K562 (cell line): ENCODE results near the gene PITPNC1. TPM values are rescaled to one million over a fixed set of nuclear protein-coding genes. Genes with fewer than 3 reads are reported as not detected.

ENCODE experiments used
- ATAC-seq: fragments of 200-7000 bp; cut with Tn5 transposase; 3 replicates; pipeline ENCODE4 v1.9.1; 2020; ENCODE audit warnings: moderate library complexity
- BruUV-seq: library from RNA; stranded (reverse); fragments of 400-500 nt; replicated peaks from 2 replicates; lab custom pipeline; 2021; lab: Mats Ljungman, UMichigan
- CTCF ChIA-PET: fragments of 300-600 bp; formaldehyde crosslinking; extraction: SDS; loops from one replicate; lab custom pipeline; 2021; ENCODE audit warnings: low intra/inter-chr PET ratio; lab: Yijun Ruan, JAX
- POLR2A ChIA-PET: fragments of 300-600, 350-650 bp; sonication (Branson Sonifier 250); formaldehyde crosslinking; extraction: SDS; loops from one replicate; lab custom pipeline; 2021; ENCODE audit warnings: antibody characterized with exemption, inconsistent platforms; lab: Yijun Ruan, JAX
- DNase-seq, 4 experiments: peaks; one replicate each; pipeline versions ENCODE4 v3.0.0 to v3.0.0-alpha.2; 2011 to 2018; ENCODE audit warnings: low spot score in 3 of 4, mixed read lengths in 3 of 4; ENCODE audit errors: extremely low read depth in 1 of 4
- FAIRE-seq: peaks from 2 replicates; lab custom pipeline; 2011; peaks lifted over from hg19 to GRCh38; lab: Jason Lieb, UNC
- H2AFZ ChIP-seq: 2 replicates; pipeline ENCODE4 v1.6.0; 2011; ENCODE audit warnings: low read depth, low read length, control low read depth, inconsistent platforms
- H3K27ac ChIP-seq: fragments of 200-600 bp; 3 replicates; pipeline ENCODE4 v1.8.0; 2011; ENCODE audit warnings: low read depth, mild to moderate bottlenecking, control low read depth, inconsistent platforms, low read length, moderate library complexity, mixed read lengths; ENCODE audit errors: extremely low read depth
- H3K27me3 ChIP-seq, 2 experiments: fragments of 300-600 bp in 1 of 2; 2 replicates in 1 of 2; 3 replicates in 1 of 2; pipeline versions ENCODE4 v1.6.0 to v1.8.0; 2011; ENCODE audit warnings: inconsistent platforms in 2 of 2, low read length in 2 of 2, mild to moderate bottlenecking in 1 of 2, mixed read lengths in 1 of 2, moderate library complexity in 1 of 2; ENCODE audit not compliant: control insufficient read depth in 2 of 2, insufficient read depth in 2 of 2
- H3K36me3 ChIP-seq: fragments of 300-600 bp; 3 replicates; pipeline ENCODE4 v1.8.0; 2011; ENCODE audit warnings: mild to moderate bottlenecking, low read length, inconsistent platforms; ENCODE audit not compliant: control insufficient read depth, insufficient read depth
- H3K4me1 ChIP-seq, 2 experiments: fragments of 200-600 bp in 1 of 2; replicated peaks in 1 of 2; 2 replicates in 1 of 2; 3 replicates in 1 of 2; pipeline versions ENCODE4 v1.5.1 to v1.8.0; 2011; ENCODE audit warnings: inconsistent platforms in 2 of 2, low read length in 2 of 2, mild to moderate bottlenecking in 1 of 2, mixed read lengths in 1 of 2, moderate library complexity in 1 of 2; ENCODE audit not compliant: control insufficient read depth in 2 of 2, insufficient read depth in 2 of 2
- H3K4me2 ChIP-seq: 2 replicates; pipeline ENCODE4 v1.6.1; 2011; ENCODE audit warnings: low read length, control low read depth, inconsistent platforms, mixed read lengths; ENCODE audit not compliant: insufficient read depth
- H3K4me3 ChIP-seq: fragments of 200-600 bp; sonication (generic), shearing (Covaris generic); 2 replicates; pipeline ENCODE4 v1.5.1; 2016; ENCODE audit warnings: control low read depth, inconsistent platforms
- H3K79me2 ChIP-seq: fragments of 200-600 bp; 3 replicates; pipeline ENCODE4 v1.8.0; 2011; ENCODE audit warnings: low read length, inconsistent platforms; ENCODE audit not compliant: control insufficient read depth, insufficient read depth
- H3K9ac ChIP-seq, 2 experiments: 2 replicates each; pipeline versions ENCODE4 v1.6.0 to v1.6.1; 2011; ENCODE audit warnings: low read depth in 2 of 2, low read length in 2 of 2, control low read depth in 1 of 2, inconsistent platforms in 1 of 2, mild to moderate bottlenecking in 1 of 2, mixed read lengths in 1 of 2; ENCODE audit not compliant: insufficient read depth in 1 of 2
- H3K9me1 ChIP-seq: one replicate; pipeline ENCODE4 v1.6.0; 2011; ENCODE audit warnings: inconsistent platforms, mild to moderate bottlenecking, low read length, moderate library complexity; ENCODE audit not compliant: control insufficient read depth, insufficient read depth
- H3K9me3 ChIP-seq: replicated peaks from 2 replicates; pipeline ENCODE4 v1.5.1; 2011; ENCODE audit warnings: low read depth, low read length, inconsistent platforms; ENCODE audit not compliant: control insufficient read depth, insufficient read depth
- H4K20me1 ChIP-seq: replicated peaks from 2 replicates; pipeline ENCODE4 v1.6.1; 2011; ENCODE audit warnings: low read length, inconsistent platforms, mixed read lengths; ENCODE audit not compliant: control insufficient read depth, insufficient read depth
- BACH1 ChIP-seq: fragments of 200-800 bp; sonication (Bioruptor generic); IDR thresholded peaks from 2 replicates; pipeline ENCODE4 v1.6.1; 2016; ENCODE audit warnings: missing genetic modification characterization, missing compliant biosample characterization
- CC2D1A ChIP-seq: fragments of 450-650 bp; IDR thresholded peaks from 2 replicates; pipeline ENCODE4 v1.6.1; 2017; ENCODE audit warnings: mild to moderate bottlenecking
- ELF1 ChIP-seq: fragments of 200-800 bp; sonication (Bioruptor generic); IDR thresholded peaks from 2 replicates; pipeline ENCODE4 v1.6.1; 2016; ENCODE audit warnings: missing genetic modification characterization, missing compliant biosample characterization
- NR1H2 ChIP-seq: sonication (generic); formaldehyde crosslinking; IDR thresholded peaks from 2 replicates; pipeline ENCODE4 v1.4.0; 2020; ENCODE audit warnings: mild to moderate bottlenecking, missing genetic modification reagents
- OTX1 ChIP-seq: fragments of 450-650 bp; formaldehyde crosslinking; IDR thresholded peaks from 2 replicates; pipeline ENCODE4 v1.4.0; 2022; ENCODE audit warnings: mild to moderate bottlenecking
- SMARCA5 ChIP-seq: fragments of 450-650 bp; IDR thresholded peaks from 2 replicates; pipeline ENCODE4 v1.6.1; 2016
- ZKSCAN1 ChIP-seq: fragments of 150-350 bp; IDR thresholded peaks from 2 replicates; pipeline ENCODE4 v1.6.1; 2016; ENCODE audit warnings: low read depth, low read length
- ZNF717 ChIP-seq: fragments of 250-450 bp; sonication (Bioruptor Pico); IDR thresholded peaks from 2 replicates; pipeline ENCODE4 v1.5.0; 2021
- WGBS: fragments of 100-300 bp; shearing (Covaris generic); methylation state at CpG from one replicate; pipeline ENCODE4 v1.1.6; 2016; ENCODE audit warnings: low coverage, mixed read lengths; ENCODE audit not compliant: insufficient coverage; ENCODE audit errors: missing lambda C conversion rate; 5-methylcytosine and 5-hydroxymethylcytosine counted together
- in situ Hi-C: fragments of 300-500 bp; cut with MboI; formaldehyde crosslinking; loops from 4 replicates; pipeline ENCODE4 v1.15.0; 2018; ENCODE audit warnings: inconsistent platforms, mixed read lengths
- intact Hi-C: fragments of 100-400 bp; cut with micrococcal nuclease; formaldehyde crosslinking; loops from 2 replicates; pipeline ENCODE4 v1.14.2; 2022
- polyA plus RNA-seq, 8 experiments: library from polyadenylated mRNA; depleted of rRNA in 4 of 8; stranded (reverse) in 5 of 8; unstranded in 3 of 8; fragments of >200 nt; fragmentation: Nextera tagmentation in 2 of 8; fragmentation: Illumina TruSeq in 1 of 8; extraction: Ambion mirVana in 2 of 8; extraction: Trizol in 1 of 8; gene quantifications; 2 replicates each; pipeline versions ENCODE4 v1.2.1 to v1.2.3, GENCODE V29; 2011 to 2014; ENCODE audit warnings: inconsistent platforms in 1 of 8, missing spikeins in 1 of 8
- total RNA-seq, 7 experiments: library from RNA; depleted of rRNA in 6 of 7; stranded (reverse); fragments of >200 nt in 6 of 7; fragmentation: Illumina TruSeq in 2 of 7; extraction: Trizol in 2 of 7; gene quantifications; 2 replicates each; pipeline versions ENCODE4 v1.2.1 to v1.2.3, GENCODE V29; 2011 to 2021; ENCODE audit warnings: low replicate concordance in 1 of 7
- TF ChIP-seq, protein P1 (sequence below): sonication (generic); formaldehyde crosslinking; IDR thresholded peaks from 2 replicates; pipeline ENCODE4 v1.9.0; 2022; ENCODE audit warnings: mild to moderate bottlenecking, missing genetic modification reagents

The PITPNC1 gene
- total and polyA plus RNA-seq, 9 of the 15 experiments (the other 6 are each of a cell fraction or from before 2014, with no cell fraction given): 0.11 to 1.1 (median 0.65) TPM

DNA sequence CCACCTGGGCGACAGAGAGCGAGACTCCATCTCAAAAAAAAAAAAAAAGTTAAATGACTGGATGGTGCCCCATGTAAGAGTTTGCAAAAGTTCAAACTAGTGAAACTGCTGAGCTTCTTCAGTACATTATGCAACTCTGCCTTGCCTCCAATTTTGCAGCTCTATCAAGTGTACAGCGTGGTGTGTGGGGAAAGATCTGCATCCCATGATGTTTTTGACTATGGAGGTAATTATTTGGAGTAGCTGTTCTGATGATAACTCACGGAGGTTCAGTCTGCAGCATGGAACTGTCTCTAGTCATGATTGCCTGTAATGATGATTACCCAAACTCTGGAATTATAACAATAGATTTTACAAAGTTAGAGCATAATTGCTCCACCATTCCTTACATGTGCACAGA, 149.6 kb downstream of the PITPNC1 start:
- Histone ChIP-seq H3K79me2 (no peaks in the 10 kb centered on the region), H3K36me3 (no peaks in the 10 kb centered on the region), H3K4me1 (peaks cover 0 to 4% of the 10 kb centered on the region in 2 experiments; a peak in 1 of 5 replicates), H2AFZ (no peak overlapping the region), H3K9me3 (no peaks in the 10 kb centered on the region), H3K9ac (no peak overlapping the region), H3K4me2 (no peak overlapping the region), H3K9me1 (no peaks in the 10 kb centered on the region), H3K27ac (no peak overlapping the region), H4K20me1 (0 out of 2 replicates have a peak, but pooled peaks cover 8% of the 10 kb centered on the region), H3K4me3 (no peak overlapping the region), H3K27me3 (peaks cover 29 to 40% of the 10 kb centered on the region in 2 experiments)
- no peak for DNase-seq
- CTCF ChIA-PET: no interaction called here
- ATAC-seq: no peak
- no TSS peak for BruUV-seq
- intact Hi-C loops: no loop called here
- FAIRE-seq: no peak
- in situ Hi-C loops: no loop called here
- POLR2A ChIA-PET: interaction anchor here (0.6 to 0.9 kb wide), 2 partner anchors 15 to 140 kb away, joined by 3 to 5 read pairs; no protein-coding TSS in a partner anchor
- TF ChIP-seq OTX1 (CRISPR knock-in tag): no peak
- no peak for TF ChIP-seq ZKSCAN1
- TF ChIP-seq, protein P1, sequence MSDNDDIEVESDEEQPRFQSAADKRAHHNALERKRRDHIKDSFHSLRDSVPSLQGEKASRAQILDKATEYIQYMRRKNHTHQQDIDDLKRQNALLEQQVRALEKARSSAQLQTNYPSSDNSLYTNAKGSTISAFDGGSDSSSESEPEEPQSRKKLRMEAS: no peak
- 0% methylated on average over 4 of the region's 4 CpGs for WGBS

DNA sequence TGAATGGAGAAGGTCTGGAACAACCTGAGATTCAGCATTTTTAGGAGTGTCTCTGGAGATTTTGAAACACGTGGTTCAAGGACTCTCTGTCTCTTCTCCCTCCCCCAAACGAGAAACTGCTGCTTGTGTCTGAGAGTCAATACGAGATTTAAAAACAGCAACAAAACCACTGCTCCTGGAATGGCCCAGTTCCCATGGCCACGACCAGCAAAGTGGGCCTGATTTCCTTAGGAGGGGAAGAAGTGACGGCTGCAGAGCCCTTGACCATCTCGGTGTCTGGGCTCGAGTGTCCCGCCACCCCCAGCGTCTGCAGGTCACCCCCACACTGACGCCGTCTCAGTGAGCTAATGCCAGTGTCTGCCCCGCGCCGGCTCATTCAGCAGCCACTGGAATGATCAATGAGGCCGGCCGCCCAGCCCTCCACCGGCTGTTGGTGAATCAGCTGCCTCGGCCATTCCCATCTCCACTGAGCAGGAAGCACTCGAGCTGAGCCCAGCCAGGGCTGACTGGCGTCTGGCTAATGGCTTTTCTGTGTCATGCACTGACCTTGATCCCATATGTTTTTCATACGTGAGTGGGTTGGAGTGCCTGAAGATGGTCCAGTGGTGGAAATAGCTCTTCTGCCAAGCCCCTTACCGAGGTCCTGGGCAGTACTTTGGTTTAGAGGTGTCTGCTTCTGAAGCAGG, 151.8 kb downstream of the PITPNC1 start:
- DNase-seq (no peak), ATAC-seq (peak; percentile 52), FAIRE-seq (no peak)
- Histone ChIP-seq H2AFZ (no peak overlapping the region), H3K4me2 (no peak overlapping the region), H3K79me2 (no peaks in the 10 kb centered on the region), H3K9me1 (no peaks in the 10 kb centered on the region), H4K20me1 (peaks cover 9% of the 10 kb centered on the region; the same call in 1 of the 2 replicates), H3K27ac (no peak overlapping the region), H3K4me3 (no peak overlapping the region), H3K9me3 (no peaks in the 10 kb centered on the region), H3K27me3 (peaks cover 45 to 55% of the 10 kb centered on the region in 2 experiments), H3K9ac (no peak overlapping the region), H3K4me1 (peaks cover 0 to 4% of the 10 kb centered on the region in 2 experiments; a peak in 1 of 5 replicates), H3K36me3 (no peaks in the 10 kb centered on the region)
- ChIA-PET CTCF (no interaction called here), POLR2A (no interaction called here)
- in situ Hi-C loops (no loop called here), intact Hi-C loops (no loop called here)
- 0% methylated on average over 22 of the region's 22 CpGs for WGBS
- BruUV-seq: no TSS peak
- no peak for TF ChIP-seq ELF1
- TF ChIP-seq CC2D1A: no peak
- TF ChIP-seq BACH1 (tag): no peak
- TF ChIP-seq ZNF717: no peak
- TF ChIP-seq SMARCA5: no peak
- TF ChIP-seq NR1H2 (CRISPR knock-in tag): no peak
